Nephron progenitor cell (in vitro differentiated cells): ENCODE data around the gene DAB2IP.

ENCODE experiments used
- DNase-seq: peaks from one replicate; pipeline ENCODE4 v3.0.0; 2021
- H3K27ac Mint-ChIP-seq: 2 replicates; pipeline ENCODE4 v1.8.0; 2021; ENCODE audit warnings: mild to moderate bottlenecking, moderate library complexity, mixed read lengths
- H3K27me3 Mint-ChIP-seq: 2 replicates; pipeline ENCODE4 v1.8.0; 2021; ENCODE audit warnings: mild to moderate bottlenecking, low read depth, mixed read lengths; ENCODE audit not compliant: poor library complexity
- H3K36me3 Mint-ChIP-seq: 2 replicates; pipeline ENCODE4 v1.8.0; 2021; ENCODE audit warnings: low read depth, mixed read lengths
- H3K4me1 Mint-ChIP-seq: 2 replicates; pipeline ENCODE4 v1.8.0; 2021; ENCODE audit warnings: mixed read lengths
- H3K4me3 Mint-ChIP-seq: 2 replicates; pipeline ENCODE4 v1.8.0; 2021; ENCODE audit warnings: mild to moderate bottlenecking, moderate library complexity, mixed read lengths
- H3K9me3 Mint-ChIP-seq: 2 replicates; pipeline ENCODE4 v1.8.0; 2021; ENCODE audit warnings: mild to moderate bottlenecking, moderate library complexity, mixed read lengths
- CTCF ChIP-seq: fragments of 200-600 bp; sonication (generic); IDR thresholded peaks from 2 replicates; pipeline ENCODE4 v1.5.0; 2021; ENCODE audit warnings: antibody characterized with exemption

Gene DAB2IP

DNA sequence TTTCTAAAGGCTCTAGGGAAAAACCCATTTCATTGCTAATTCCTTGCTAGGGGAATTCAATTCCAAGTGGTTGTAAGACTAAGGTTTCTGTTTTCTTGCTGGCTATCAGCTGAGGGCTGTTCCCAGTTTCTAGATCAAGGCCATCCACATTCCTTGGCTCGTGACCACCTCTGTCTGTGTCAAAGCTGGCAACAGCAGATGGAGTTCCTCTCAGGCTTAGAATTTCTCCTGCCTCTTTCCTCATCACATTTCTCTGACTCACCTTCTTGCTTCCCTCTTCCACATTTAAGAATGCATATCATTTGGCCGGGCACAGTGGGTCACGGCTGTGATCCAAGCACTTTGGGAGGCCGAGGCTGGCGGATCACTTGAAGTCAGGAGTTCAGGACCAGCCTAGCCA, 19.0 kb downstream of the DAB2IP start:
- no peak for DNase-seq
- H3K36me3 Mint-ChIP-seq, result peaks cover 66% of the 10 kb centered on the region
- H3K9me3 Mint-ChIP-seq, result no peaks in the 10 kb centered on the region
- no peak for TF ChIP-seq CTCF
- no peak overlapping the region for H3K27ac Mint-ChIP-seq
- peaks cover 39% of the 10 kb centered on the region for H3K4me1 Mint-ChIP-seq
- no peaks in the 10 kb centered on the region for H3K27me3 Mint-ChIP-seq
- no peak overlapping the region for H3K4me3 Mint-ChIP-seq

DNA sequence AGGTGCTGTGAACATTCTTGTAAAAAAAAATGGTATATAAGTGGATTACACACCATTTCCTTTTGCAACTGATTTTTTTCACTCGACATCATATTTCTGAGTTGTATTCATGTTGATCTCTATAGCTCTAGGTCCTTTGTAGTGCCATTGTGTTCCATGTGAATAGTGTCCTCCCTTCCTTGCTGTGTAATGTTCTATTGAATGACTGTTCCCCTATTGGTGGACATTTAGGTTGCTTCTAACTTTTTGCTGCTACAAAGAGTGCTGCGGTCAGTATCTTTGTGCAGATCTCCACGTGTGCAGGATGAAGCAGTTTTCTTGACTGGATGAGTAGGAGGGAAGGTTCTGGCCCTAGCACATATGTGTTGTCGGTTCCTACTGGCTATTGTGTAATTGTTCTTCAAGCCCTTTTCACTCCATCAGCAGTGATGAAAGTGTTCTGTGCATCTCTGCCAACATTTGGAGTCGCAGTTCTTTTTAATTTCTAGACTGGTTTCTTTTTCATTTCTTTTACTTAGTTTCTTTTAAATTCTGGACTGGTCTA, 20.2 kb downstream of the DAB2IP start:
- no peak for DNase-seq
- Mint-ChIP-seq H3K36me3 (peaks cover 54% of the 10 kb centered on the region), H3K9me3 (no peaks in the 10 kb centered on the region), H3K4me1 (peaks cover 52% of the 10 kb centered on the region), H3K4me3 (no peak overlapping the region), H3K27ac (no peak overlapping the region), H3K27me3 (peaks cover 2% of the 10 kb centered on the region)
- no peak for TF ChIP-seq CTCF

DNA sequence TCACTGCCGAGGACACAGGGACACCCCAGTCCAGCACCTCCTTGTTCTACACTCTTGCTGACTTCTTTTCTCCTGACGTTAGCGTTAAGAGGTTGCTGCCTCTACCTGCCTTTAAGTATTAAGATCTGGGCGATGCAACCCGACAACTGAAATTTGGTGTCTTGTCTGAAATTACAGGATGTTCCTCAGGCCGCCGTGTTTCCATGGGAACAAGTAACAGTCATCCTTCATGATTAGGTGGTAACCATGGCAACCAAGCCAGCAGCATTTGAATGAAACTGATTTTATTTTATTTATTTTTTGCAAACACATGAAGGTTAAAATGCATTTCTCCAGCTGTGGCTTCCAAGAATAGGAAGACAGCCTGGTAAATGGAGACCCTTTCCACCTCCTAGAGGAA, 20.8 kb downstream of the DAB2IP start:
- Mint-ChIP-seq H3K4me3 (no peak overlapping the region), H3K36me3 (peaks cover 49% of the 10 kb centered on the region), H3K9me3 (no peaks in the 10 kb centered on the region), H3K27ac (no peak overlapping the region), H3K4me1 (peaks cover 53% of the 10 kb centered on the region), H3K27me3 (peaks cover 2% of the 10 kb centered on the region)
- no peak for TF ChIP-seq CTCF
- DNase-seq, result no peak

DNA sequence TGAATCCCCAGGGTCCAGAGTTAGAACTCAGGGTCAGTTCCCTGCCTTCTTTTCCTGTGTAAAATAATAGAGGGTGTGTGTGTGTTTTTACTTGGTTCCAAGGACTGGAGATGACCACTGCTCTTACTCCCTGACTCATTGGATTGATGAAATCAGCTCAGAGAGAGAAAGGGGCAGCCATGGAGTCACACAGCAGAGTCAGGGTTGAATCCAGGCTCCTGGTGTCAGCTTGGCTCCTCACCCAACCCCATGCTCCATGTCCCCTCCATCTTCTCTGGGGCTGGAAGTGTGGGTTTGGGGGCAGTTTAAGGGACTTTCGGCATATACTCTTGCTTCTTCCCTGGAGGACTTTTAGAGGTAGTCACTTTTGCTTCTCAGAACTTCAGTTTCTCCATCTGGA, 21.6 kb downstream of the DAB2IP start:
- Mint-ChIP-seq H3K27ac (peak overlapping the region; percentile 55), H3K9me3 (no peaks in the 10 kb centered on the region), H3K4me3 (no peak overlapping the region), H3K27me3 (peaks cover 2% of the 10 kb centered on the region), H3K4me1 (peaks cover 55% of the 10 kb centered on the region), H3K36me3 (peaks cover 43% of the 10 kb centered on the region)
- no peak for TF ChIP-seq CTCF
- no peak for DNase-seq

- no peak for TF ChIP-seq CTCF
- H3K4me1 Mint-ChIP-seq, result peaks cover 58% of the 10 kb centered on the region
- no peak overlapping the region for H3K4me3 Mint-ChIP-seq
- peak overlapping the region; percentile 55 for H3K27ac Mint-ChIP-seq
- H3K9me3 Mint-ChIP-seq, result no peaks in the 10 kb centered on the region
- peaks cover 2% of the 10 kb centered on the region for H3K27me3 Mint-ChIP-seq
- H3K36me3 Mint-ChIP-seq, result peaks cover 41% of the 10 kb centered on the region
- no peak for DNase-seq
Observed at GRCh38 chr9:121673576-121673975, 22.1 kb downstream of the DAB2IP start.

GRCh38 chr9:121674017-121674416, 22.6 kb downstream of the DAB2IP start:
- TF ChIP-seq CTCF, result no peak
- Mint-ChIP-seq H3K27ac (no peak overlapping the region), H3K36me3 (peaks cover 39% of the 10 kb centered on the region), H3K27me3 (peaks cover 2% of the 10 kb centered on the region), H3K9me3 (no peaks in the 10 kb centered on the region), H3K4me1 (peaks cover 58% of the 10 kb centered on the region), H3K4me3 (no peak overlapping the region)
- no peak for DNase-seq
